Hair follicular keratinocyte (primary cell): ENCODE measurements around the gene ALG6. TPM values are rescaled to one million over a fixed set of nuclear protein-coding genes. Genes with fewer than 3 reads are reported as not detected.

Experiments
- total RNA-seq: library from RNA; depleted of rRNA; stranded (reverse); fragments of >200 nt; gene quantifications from 2 replicates; pipeline ENCODE4 v1.2.3, GENCODE V29; 2015

The ALG6 gene
- total RNA-seq = 9.5 and 10.9 TPM in 2 replicates

GRCh38 chr1:63367215-63368103 is at the start of gene ALG6:
Gene ALG6, plus strand, starts transcription at chr1:63367627. Its CDS starts 3,351 bp downstream, at chr1:63370978.

GRCh38 chr1:63322114-63322943 is 45.1 kb upstream of the ALG6 start, which contains the start of gene FOXD3:
Gene FOXD3, plus strand, starts transcription at chr1:63322567. Its CDS starts 492 bp downstream, at chr1:63323059.

Other genes starting within 250 kb of the ALG6 start
- gene FOXD3, start 45.1 kb upstream of the ALG6 start, total RNA-seq = not detected in 2 replicates
- gene ITGB3BP, start 155.6 kb downstream of the ALG6 start, total RNA-seq = 17.1 and 30.3 TPM in 2 replicates
- 3.2 and 3.6 TPM in 2 replicates for gene EFCAB7, start 155.9 kb downstream of the ALG6 start, total RNA-seq
- gene PGM1, start 225.8 kb downstream of the ALG6 start, total RNA-seq = 90.2 and 104 TPM in 2 replicates